ENCODE measurements around the gene FAM89B. TPM values are rescaled to one million over a fixed set of nuclear protein-coding genes. Genes with fewer than 3 reads are reported as not detected.

The FAM89B gene
- total RNA-seq, 6 donors from 2014 or later, result 27.9 to 65.8 (median 45.3) TPM

- no peak for TF ChIP-seq EP300 (IDR thresholded peaks at IDR 0.05)
- no peak for TF ChIP-seq POLR2A (IDR thresholded peaks at IDR 0.05)
- no peak for TF ChIP-seq CTCF (IDR thresholded peaks at IDR 0.05)
- no peak for TF ChIP-seq POLR2AphosphoS5 (IDR thresholded peaks at IDR 0.05)
- H3K27ac ChIP-seq, result peak overlapping the region in 2 of 4 donors; percentile 93 to 98
- 93 to 96% methylated on average over 3 of the region's 3 CpGs for WGBS, 2 donors
- DNase-seq (no peak), ATAC-seq (ENCODE audit: low FRiP score in 2 of 2) (no peak)
- H3K4me1 ChIP-seq, result peaks cover 33 to 48% (median 45%) of the 10 kb centered on the region in 4 donors
- H3K9me3 ChIP-seq, result no peaks in the 10 kb centered on the region
- peaks cover 0 to 51% (median 32%) of the 10 kb centered on the region in 4 donors for H3K36me3 ChIP-seq
- no peaks in the 10 kb centered on the region for H3K27me3 ChIP-seq
- H3K4me3 ChIP-seq, result no peak overlapping the region
Observed at GRCh38 chr11:65578667-65579066, 6.3 kb downstream of the FAM89B start.

- Histone ChIP-seq H3K4me1 (peaks cover 29 to 44% (median 41%) of the 10 kb centered on the region in 4 donors), H3K4me3 (no peak overlapping the region), H3K9me3 (no peaks in the 10 kb centered on the region), H3K36me3 (peaks cover 0 to 56% (median 38%) of the 10 kb centered on the region in 4 donors), H3K27ac (peak overlapping the region in 2 of 4 donors; percentile 93 to 98), H3K27me3 (no peaks in the 10 kb centered on the region)
- TF ChIP-seq POLR2AphosphoS5 (IDR thresholded peaks at IDR 0.05) (no peak), CTCF (IDR thresholded peaks at IDR 0.05) (no peak), POLR2A (IDR thresholded peaks at IDR 0.05) (no peak), EP300 (IDR thresholded peaks at IDR 0.05) (no peak)
- ATAC-seq (ENCODE audit: low FRiP score in 2 of 2), result no peak
- no peak for DNase-seq
- WGBS, 2 donors, result 77 to 90% methylated on average over 4 of the region's 4 CpGs
Observed at GRCh38 chr11:65579291-65579690, 7.0 kb downstream of the FAM89B start.

GRCh38 chr11:65580031-65580692 is 7.8 kb downstream of the FAM89B start:
- no peaks in the 10 kb centered on the region for H3K27me3 ChIP-seq
- DNase-seq (peak in 1 of 2 donors; percentile 64), ATAC-seq (ENCODE audit: low FRiP score in 2 of 2) (no peak)
- no peak overlapping the region for H3K4me3 ChIP-seq
- no peak overlapping the region for H3K27ac ChIP-seq
- TF ChIP-seq POLR2AphosphoS5 (IDR thresholded peaks at IDR 0.05) (no peak), EP300 (IDR thresholded peaks at IDR 0.05) (no peak), CTCF (IDR thresholded peaks at IDR 0.05) (no peak), POLR2A (IDR thresholded peaks at IDR 0.05) (no peak)
- H3K36me3 ChIP-seq, result peaks cover 0 to 62% (median 44%) of the 10 kb centered on the region in 4 donors
- peaks cover 24 to 36% (median 33%) of the 10 kb centered on the region in 4 donors for H3K4me1 ChIP-seq
- 94 to 97% methylated on average over 13 to 19 of the region's 19 CpGs for WGBS, 2 donors
- no peaks in the 10 kb centered on the region for H3K9me3 ChIP-seq

- WGBS, 2 donors, result 95 to 98% methylated on average over 5 to 8 of the region's 8 CpGs
- Histone ChIP-seq H3K27ac (no peak overlapping the region), H3K4me3 (no peak overlapping the region), H3K4me1 (peaks cover 21 to 32% (median 30%) of the 10 kb centered on the region in 4 donors), H3K36me3 (peaks cover 0 to 66% (median 49%) of the 10 kb centered on the region in 4 donors), H3K27me3 (no peaks in the 10 kb centered on the region), H3K9me3 (no peaks in the 10 kb centered on the region)
- TF ChIP-seq POLR2AphosphoS5 (IDR thresholded peaks at IDR 0.05) (no peak), CTCF (IDR thresholded peaks at IDR 0.05) (no peak), EP300 (IDR thresholded peaks at IDR 0.05) (no peak), POLR2A (IDR thresholded peaks at IDR 0.05) (no peak)
- DNase-seq (peak in 1 of 2 donors; percentile 56), ATAC-seq (ENCODE audit: low FRiP score in 2 of 2) (no peak)
Observed at GRCh38 chr11:65580756-65581155, 8.4 kb downstream of the FAM89B start.
